ENCODE data around the gene NCAM2.

Gene NCAM2

DNA sequence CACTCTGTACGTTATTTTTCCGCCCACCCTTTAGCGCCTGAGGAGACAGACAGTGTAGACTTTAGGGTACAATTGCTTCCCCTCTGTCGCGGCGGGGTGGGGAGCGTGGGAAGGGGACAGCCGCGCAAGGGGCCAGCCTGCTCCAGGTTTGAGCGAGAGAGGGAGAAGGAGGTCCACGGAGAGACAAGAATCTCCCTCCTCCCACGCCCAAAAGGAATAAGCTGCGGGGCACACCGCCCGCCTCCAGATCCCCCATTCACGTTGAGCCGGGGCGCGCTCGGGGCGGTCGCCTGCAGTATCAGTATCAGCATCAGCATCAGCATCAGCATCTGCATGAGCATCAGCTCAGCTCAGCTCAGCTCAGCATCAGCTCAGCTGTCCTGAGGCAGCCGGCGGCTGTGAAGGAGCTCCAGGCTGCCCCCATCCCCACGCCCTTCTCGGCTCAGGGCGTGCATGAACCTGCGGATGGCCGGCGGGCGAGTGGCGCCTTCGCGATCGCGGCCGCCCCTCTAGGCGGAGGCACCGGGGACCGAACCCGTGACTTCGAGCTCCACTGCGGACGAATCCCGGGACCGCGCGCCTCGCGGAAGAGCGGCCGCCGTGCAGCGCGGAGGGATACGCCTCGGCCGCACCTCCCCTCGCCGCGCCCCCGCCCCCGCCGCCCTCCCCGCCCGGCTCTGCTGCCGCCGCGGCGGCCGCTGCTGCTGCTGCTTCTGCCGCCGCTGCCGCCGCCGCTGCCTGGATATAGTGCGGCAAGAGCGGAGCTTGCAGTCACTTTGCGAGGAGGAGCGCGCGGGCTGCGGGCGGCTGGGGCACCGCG, at the start of gene NCAM2:
Gene NCAM2, plus strand, starts transcription at position 774 of the 820 bp plus-strand sequence.
- H3K4me3 ChIP-seq (ENCODE audit: low read length) = peak within 1 kb of the TSS; percentile 81
- TF ChIP-seq, protein P1, sequence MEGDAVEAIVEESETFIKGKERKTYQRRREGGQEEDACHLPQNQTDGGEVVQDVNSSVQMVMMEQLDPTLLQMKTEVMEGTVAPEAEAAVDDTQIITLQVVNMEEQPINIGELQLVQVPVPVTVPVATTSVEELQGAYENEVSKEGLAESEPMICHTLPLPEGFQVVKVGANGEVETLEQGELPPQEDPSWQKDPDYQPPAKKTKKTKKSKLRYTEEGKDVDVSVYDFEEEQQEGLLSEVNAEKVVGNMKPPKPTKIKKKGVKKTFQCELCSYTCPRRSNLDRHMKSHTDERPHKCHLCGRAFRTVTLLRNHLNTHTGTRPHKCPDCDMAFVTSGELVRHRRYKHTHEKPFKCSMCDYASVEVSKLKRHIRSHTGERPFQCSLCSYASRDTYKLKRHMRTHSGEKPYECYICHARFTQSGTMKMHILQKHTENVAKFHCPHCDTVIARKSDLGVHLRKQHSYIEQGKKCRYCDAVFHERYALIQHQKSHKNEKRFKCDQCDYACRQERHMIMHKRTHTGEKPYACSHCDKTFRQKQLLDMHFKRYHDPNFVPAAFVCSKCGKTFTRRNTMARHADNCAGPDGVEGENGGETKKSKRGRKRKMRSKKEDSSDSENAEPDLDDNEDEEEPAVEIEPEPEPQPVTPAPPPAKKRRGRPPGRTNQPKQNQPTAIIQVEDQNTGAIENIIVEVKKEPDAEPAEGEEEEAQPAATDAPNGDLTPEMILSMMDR (conservative IDR thresholded peaks at IDR 0.05; ENCODE audit: low read depth, low read length) = no peak
- DNase-seq (ENCODE audit: low read depth) = peak; percentile 30

DNA sequence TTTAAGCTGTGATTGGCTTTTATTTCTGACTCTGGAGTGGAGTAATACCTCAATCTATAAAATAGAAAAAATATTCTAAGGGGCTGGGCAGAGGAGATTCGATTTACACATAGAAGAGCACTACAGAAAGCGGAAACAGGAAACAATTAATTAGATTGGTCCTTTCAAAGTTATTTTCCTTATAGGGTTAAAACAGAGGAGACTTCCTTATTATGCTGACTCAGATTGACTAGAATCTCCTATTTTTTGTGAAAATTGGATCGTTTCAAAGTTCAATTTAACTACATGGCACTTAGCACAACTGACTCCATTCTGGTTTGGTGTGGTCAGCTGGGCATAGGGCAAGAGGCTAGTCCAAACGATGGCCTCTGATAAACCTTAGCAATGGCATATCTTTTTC, 48.3 kb upstream of the NCAM2 start:
- TF ChIP-seq, protein P1 (conservative IDR thresholded peaks at IDR 0.05; ENCODE audit: low read depth, low read length) = no peak
- no peak for DNase-seq (ENCODE audit: low read depth)
- H3K4me3 ChIP-seq (ENCODE audit: low read length) = no peak overlapping the region

DNA sequence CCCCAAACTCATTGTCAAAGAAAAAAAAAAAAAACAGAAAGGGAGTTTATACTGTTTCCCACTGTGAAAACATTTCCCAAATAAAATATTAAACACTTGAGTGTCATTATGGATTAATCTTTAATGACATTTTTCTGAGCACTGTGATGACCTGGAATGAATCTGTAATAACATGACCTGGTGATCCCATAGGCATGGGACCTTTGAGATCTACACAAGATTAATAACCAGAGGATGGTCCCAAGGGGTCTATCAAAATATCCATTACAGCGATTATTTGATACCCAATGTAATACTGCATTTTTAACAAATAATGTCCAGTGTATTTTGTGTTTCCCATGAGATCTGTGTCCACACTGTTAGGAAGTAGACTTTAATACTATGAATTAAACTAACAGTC, 32.4 kb upstream of the NCAM2 start:
- H3K4me3 ChIP-seq (ENCODE audit: low read length) = no peak overlapping the region
- DNase-seq (ENCODE audit: low read depth) = no peak
- TF ChIP-seq, protein P1 (conservative IDR thresholded peaks at IDR 0.05; ENCODE audit: low read depth, low read length) = no peak

DNA sequence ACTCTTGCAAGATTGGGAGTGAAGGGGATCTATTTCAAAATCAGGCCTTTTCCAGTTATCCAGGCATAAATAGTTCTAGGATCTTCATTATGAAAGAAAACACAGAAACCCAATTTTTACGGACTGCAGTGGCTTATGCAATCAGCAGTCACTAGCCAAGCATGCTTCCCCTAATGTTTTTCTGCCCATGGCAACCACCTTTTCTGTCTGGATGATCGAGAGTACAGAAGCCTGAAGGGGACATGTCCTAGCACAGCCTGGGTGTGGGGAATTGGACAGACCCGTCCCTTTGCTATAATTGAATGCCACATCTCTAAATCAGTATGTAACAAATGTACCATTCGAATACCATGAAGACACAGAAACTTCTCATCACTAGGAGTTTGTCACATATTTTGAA, 29.8 kb upstream of the NCAM2 start:
- no peak for DNase-seq (ENCODE audit: low read depth)
- TF ChIP-seq, protein P1 (conservative IDR thresholded peaks at IDR 0.05; ENCODE audit: low read depth, low read length) = no peak
- no peak overlapping the region for H3K4me3 ChIP-seq (ENCODE audit: low read length)

DNA sequence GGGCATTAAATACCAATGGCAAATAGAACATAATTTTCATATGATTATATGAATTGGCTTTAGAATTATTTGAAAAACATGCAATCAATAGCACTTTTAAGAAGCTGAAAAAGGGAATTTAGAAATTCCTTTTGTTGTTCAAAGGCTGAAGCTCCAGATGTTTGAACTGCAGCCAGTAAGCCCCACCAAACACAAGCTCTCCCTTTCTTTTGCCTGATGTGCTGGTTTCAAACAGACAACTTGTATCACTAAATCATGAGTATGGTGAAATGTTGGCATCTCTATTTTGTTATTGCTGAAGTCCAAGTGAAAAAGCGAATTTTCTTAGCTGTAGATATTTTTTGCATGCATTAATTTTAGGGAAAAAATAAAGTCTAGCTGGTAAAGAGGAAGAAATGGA, 27.5 kb upstream of the NCAM2 start:
- TF ChIP-seq, protein P1 (conservative IDR thresholded peaks at IDR 0.05; ENCODE audit: low read depth, low read length) = no peak
- no peak for DNase-seq (ENCODE audit: low read depth)
- no peak overlapping the region for H3K4me3 ChIP-seq (ENCODE audit: low read length)

DNA sequence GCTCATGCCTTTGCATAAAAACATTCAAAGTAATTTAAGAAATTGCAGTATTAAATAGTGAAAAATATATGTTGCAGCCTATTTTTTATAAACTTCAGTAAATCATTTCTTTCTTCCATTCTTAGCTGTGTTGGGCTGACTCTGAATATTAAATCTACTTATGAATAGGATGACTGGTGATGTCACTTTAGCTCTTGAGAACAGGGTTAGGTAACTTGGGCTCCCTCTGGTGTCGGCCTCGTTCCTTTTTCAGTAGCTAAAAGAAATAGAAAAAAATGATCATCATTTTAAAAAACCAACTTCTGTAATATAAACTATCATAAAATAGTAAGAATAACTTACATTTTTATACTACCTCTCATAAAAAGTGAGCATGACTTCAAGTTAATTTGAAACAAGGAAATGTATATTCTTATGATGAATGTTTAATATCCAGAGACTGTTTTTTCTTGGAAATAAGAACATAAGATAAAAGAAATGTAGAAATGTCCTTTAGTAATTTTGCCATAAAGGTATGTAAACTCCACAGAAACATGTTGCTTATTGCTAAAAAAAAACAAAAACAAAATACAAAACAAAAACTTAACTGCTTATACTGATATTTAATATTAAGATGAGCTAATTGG, 26.8 kb upstream of the NCAM2 start:
- H3K4me3 ChIP-seq (ENCODE audit: low read length) = no peak overlapping the region
- DNase-seq (ENCODE audit: low read depth) = peak; percentile 56
- TF ChIP-seq, protein P1 (conservative IDR thresholded peaks at IDR 0.05; ENCODE audit: low read depth, low read length) = peak; percentile 71

DNA sequence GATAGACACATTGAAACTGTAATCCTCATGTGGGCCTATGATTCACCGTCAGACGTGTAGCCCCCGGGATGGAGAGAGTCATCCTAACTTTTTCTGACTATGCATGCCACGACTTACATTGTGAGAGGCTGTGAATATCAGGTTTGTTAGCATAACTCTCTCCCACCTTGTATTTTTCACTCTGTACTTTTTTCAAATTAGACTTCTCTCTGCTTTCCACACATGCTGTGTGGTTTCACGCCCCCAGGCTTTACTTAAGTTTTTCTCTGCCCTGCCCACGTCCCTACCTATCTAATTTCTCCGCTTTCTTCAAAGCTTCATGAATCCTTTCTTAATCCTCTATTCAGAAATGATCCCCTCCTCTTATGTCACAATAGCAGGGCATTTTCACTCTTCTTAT, 3.4 kb upstream of the NCAM2 start:
- no peak overlapping the region for H3K4me3 ChIP-seq (ENCODE audit: low read length)
- TF ChIP-seq, protein P1 (conservative IDR thresholded peaks at IDR 0.05; ENCODE audit: low read depth, low read length) = no peak
- DNase-seq (ENCODE audit: low read depth) = no peak

All from retinal pigment epithelial cell (primary cell).